ENCODE measurements around the gene PSTK.

The PSTK gene

GRCh38 chr10:123019264-123019663 is 39.1 kb downstream of the PSTK start:
- in situ Hi-C loops (cut with HindIII; ENCODE audit: low sequenced_read_pairs), result no loop called here

GRCh38 chr10:123019941-123020703 is 39.9 kb downstream of the PSTK start:
- in situ Hi-C loops (cut with HindIII; ENCODE audit: low sequenced_read_pairs), result no loop called here

DNA sequence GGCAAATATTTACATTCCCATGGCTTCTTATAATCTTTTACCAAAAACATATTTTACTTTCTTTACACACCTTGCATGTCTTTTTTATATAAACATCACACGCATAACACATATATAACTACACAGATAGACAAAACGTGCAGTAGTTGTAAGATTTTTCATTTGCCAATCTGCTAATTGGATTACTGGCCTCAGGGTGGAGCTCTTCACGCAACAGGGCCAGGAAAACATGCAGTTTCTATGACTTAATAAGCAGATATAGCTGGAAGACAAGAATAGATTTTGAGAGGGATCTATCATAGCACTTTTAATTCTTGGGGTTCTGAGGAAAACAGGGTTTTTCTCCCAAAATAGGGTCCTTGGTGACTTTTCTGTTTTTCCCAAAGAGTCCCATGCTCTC is 41.3 kb downstream of the PSTK start:
- in situ Hi-C loops (cut with HindIII; ENCODE audit: low sequenced_read_pairs), result no loop called here

- in situ Hi-C loops (cut with HindIII; ENCODE audit: low sequenced_read_pairs), result no loop called here
Measured at GRCh38 chr10:123024540-123024939, 44.3 kb downstream of the PSTK start.

DNA sequence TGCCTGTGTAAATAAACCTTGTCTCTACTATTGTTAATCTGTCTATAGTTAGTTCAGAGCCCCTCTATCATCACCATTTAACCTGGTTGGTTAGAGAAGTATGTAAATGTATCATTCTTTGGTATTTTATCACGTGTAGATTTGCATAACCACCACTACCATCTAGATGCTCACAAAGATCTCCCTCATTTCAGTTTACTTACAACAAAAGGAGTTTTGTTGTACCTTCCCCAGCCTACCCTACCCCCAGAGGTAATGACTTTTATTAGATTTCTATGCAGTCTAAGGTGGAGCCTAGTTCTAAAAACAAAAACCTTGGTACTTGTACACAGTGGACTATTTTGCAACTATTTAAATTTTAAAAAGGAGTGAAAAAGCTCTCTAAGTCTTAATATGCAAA is 46.1 kb downstream of the PSTK start:
- in situ Hi-C loops (cut with HindIII; ENCODE audit: low sequenced_read_pairs), result no loop called here

DNA sequence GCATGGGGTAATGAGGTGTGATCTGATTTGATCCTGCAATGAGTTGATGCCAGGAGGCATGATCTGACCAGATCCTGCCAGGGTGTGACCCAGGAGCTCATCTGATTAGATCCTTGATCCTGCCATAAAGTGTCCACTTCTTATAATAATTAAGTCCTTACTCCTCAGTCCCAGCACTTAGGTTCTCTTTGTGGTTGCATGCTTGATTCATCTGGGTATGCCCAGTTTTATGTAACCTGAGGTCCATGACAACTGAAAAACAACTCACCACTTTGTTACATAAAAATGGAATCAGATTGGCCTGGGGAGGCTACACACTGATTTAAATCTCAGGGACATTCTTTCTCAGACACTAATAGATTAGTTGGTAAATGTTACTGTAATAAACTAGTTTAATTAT is 47.7 kb downstream of the PSTK start:
- in situ Hi-C loops (cut with HindIII; ENCODE audit: low sequenced_read_pairs), result no loop called here

DNA sequence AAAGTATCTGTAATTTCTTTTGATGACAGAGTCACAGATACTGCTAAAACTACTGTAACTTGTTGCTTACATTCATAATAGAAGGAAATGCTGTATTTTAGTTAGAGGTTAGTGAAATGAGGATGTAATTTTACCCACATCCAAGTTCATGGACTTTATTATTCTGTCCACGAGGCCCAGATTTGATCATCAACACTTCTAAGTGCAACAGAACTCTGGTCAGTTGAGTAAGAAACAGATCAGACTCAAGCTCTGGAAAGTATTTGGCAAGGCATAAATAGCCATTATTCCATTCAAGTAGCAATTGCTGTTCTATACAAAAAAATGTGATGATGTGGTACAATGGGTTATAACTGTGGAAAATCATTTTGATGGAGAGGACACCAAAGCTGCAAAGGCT is 50.9 kb downstream of the PSTK start:
- in situ Hi-C loops (cut with HindIII; ENCODE audit: low sequenced_read_pairs), result no loop called here

- in situ Hi-C loops (cut with HindIII; ENCODE audit: low sequenced_read_pairs), result no loop called here
Measured at GRCh38 chr10:123034332-123034731, 54.1 kb downstream of the PSTK start.

- in situ Hi-C loops (cut with HindIII; ENCODE audit: low sequenced_read_pairs), result no loop called here
Measured at GRCh38 chr10:123035467-123036086, 55.4 kb downstream of the PSTK start.

GRCh38 chr10:123038782-123039631 is 58.8 kb downstream of the PSTK start:
- in situ Hi-C loops (cut with HindIII; ENCODE audit: low sequenced_read_pairs), result no loop called here

DNA sequence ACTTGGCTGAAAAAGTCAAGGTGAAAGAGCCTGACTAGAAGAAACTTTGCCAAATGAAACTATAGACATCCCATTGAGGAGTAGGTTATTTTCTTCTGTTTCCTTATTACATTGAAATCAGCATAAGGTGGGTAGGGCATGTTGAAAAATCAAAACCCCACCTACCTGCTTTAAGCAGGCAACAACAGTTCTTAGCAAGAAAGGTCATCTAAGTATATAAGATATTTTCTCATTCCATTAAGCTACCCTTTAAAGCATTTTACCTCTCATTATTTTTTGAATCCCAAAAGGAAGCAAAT is 59.4 kb downstream of the PSTK start:
- in situ Hi-C loops (cut with HindIII; ENCODE audit: low sequenced_read_pairs), result no loop called here
